H9 (cell line): ENCODE measurements around the gene CD28. TPM values are rescaled to one million over a fixed set of nuclear protein-coding genes. Genes with fewer than 3 reads are reported as not detected.
A peak's percentile ranks its signal among the peaks of the same experiment; 100 is the strongest.

Experiments
- DNase-seq: peaks from one replicate; pipeline ENCODE4 v3.0.0-alpha.2; 2017
- H2AFZ ChIP-seq: one replicate; pipeline ENCODE4 v1.6.1; 2013; ENCODE audit warnings: mild to moderate bottlenecking, low read length, control low read depth, moderate library complexity
- H2AK5ac ChIP-seq: 2 replicates; pipeline ENCODE4 v1.6.1; 2013; ENCODE audit warnings: low read length, control low read depth, mixed read lengths; ENCODE audit not compliant: insufficient read length
- H2BK120ac ChIP-seq: one replicate; pipeline ENCODE4 v1.6.1; 2013; ENCODE audit warnings: low read depth, mild to moderate bottlenecking, low read length, control low read depth, inconsistent platforms; ENCODE audit not compliant: poor library complexity, severe bottlenecking
- H2BK12ac ChIP-seq: 2 replicates; pipeline ENCODE4 v1.6.1; 2013; ENCODE audit warnings: low read length, control low read depth, mixed read lengths, low read depth; ENCODE audit not compliant: insufficient read length
- H2BK15ac ChIP-seq: 2 replicates; pipeline ENCODE4 v1.6.1; 2013; ENCODE audit warnings: low read depth, low read length, control low read depth
- H2BK20ac ChIP-seq: one replicate; pipeline ENCODE4 v1.6.1; 2013; ENCODE audit warnings: low read depth, mild to moderate bottlenecking, low read length, control low read depth, inconsistent platforms; ENCODE audit not compliant: poor library complexity, severe bottlenecking
- H2BK5ac ChIP-seq: 2 replicates; pipeline ENCODE4 v1.6.1; 2013; ENCODE audit warnings: low read length, control low read depth, mixed read lengths; ENCODE audit not compliant: insufficient read length
- H3K14ac ChIP-seq: 2 replicates; pipeline ENCODE4 v1.6.1; 2013; ENCODE audit warnings: low read length, control low read depth; ENCODE audit not compliant: insufficient read depth
- H3K18ac ChIP-seq: 2 replicates; pipeline ENCODE4 v1.6.1; 2013; ENCODE audit warnings: low read depth, mild to moderate bottlenecking, mixed read lengths, low read length, control low read depth; ENCODE audit not compliant: insufficient read length
- H3K23ac ChIP-seq: 2 replicates; pipeline ENCODE4 v1.6.1; 2013; ENCODE audit warnings: low read length, control low read depth, mixed read lengths, low read depth; ENCODE audit not compliant: insufficient read length
- H3K23me2 ChIP-seq: 2 replicates; pipeline ENCODE4 v1.6.1; 2013; ENCODE audit warnings: low read depth, mild to moderate bottlenecking, mixed read lengths, low read length, control low read depth; ENCODE audit not compliant: insufficient read length, poor library complexity, severe bottlenecking
- H3K27ac ChIP-seq: 2 replicates; pipeline ENCODE4 v1.5.1; 2013; ENCODE audit warnings: low read length, control low read depth, mixed read lengths, low read depth; ENCODE audit not compliant: insufficient read length
- H3K27me3 ChIP-seq: 2 replicates; pipeline ENCODE4 v1.6.1; 2013; ENCODE audit warnings: low read length, control low read depth, inconsistent platforms; ENCODE audit not compliant: insufficient read depth
- H3K4ac ChIP-seq: 2 replicates; pipeline ENCODE4 v1.6.1; 2013; ENCODE audit warnings: low read depth, mild to moderate bottlenecking, control low read depth, inconsistent platforms, low read length, moderate library complexity
- H3K4me1 ChIP-seq: 2 replicates; pipeline ENCODE4 v1.6.1; 2013; ENCODE audit warnings: low read length, control low read depth, inconsistent platforms; ENCODE audit not compliant: insufficient read depth
- H3K4me2 ChIP-seq: 2 replicates; pipeline ENCODE4 v1.6.1; 2013; ENCODE audit warnings: low read length, control low read depth, mixed read lengths; ENCODE audit not compliant: insufficient read length, insufficient read depth
- H3K56ac ChIP-seq: 2 replicates; pipeline ENCODE4 v1.6.1; 2013; ENCODE audit warnings: low read depth, mild to moderate bottlenecking, mixed read lengths, low read length, control low read depth; ENCODE audit not compliant: insufficient read length
- H3K79me1 ChIP-seq: 2 replicates; pipeline ENCODE4 v1.6.1; 2013; ENCODE audit warnings: low read depth, mild to moderate bottlenecking, moderate library complexity, low read length, control low read depth, inconsistent platforms; ENCODE audit not compliant: insufficient read depth, poor library complexity, severe bottlenecking
- H3K79me2 ChIP-seq: 2 replicates; pipeline ENCODE4 v1.6.1; 2013; ENCODE audit warnings: low read length, control low read depth, inconsistent platforms; ENCODE audit not compliant: insufficient read depth
- H3K9ac ChIP-seq: 2 replicates; pipeline ENCODE4 v1.6.1; 2013; ENCODE audit warnings: low read length, control low read depth, mixed read lengths; ENCODE audit not compliant: insufficient read length; ENCODE audit errors: extremely low read depth
- H3K9me3 ChIP-seq: one replicate; pipeline ENCODE4 v1.6.1; 2013; ENCODE audit warnings: low read depth, low read length, inconsistent platforms; ENCODE audit not compliant: control insufficient read depth
- H3T11ph ChIP-seq: one replicate; pipeline ENCODE4 v1.6.1; 2013; ENCODE audit warnings: mild to moderate bottlenecking, low read length, control low read depth, inconsistent platforms
- H4K20me1 ChIP-seq: one replicate; pipeline ENCODE4 v1.6.1; 2013; ENCODE audit not compliant: control insufficient read depth, insufficient read length, insufficient read depth
- H4K5ac ChIP-seq: 2 replicates; pipeline ENCODE4 v1.6.1; 2013; ENCODE audit warnings: low read depth, mild to moderate bottlenecking, mixed read lengths, low read length, control low read depth; ENCODE audit not compliant: insufficient read length
- H4K8ac ChIP-seq: replicated peaks from 2 replicates; pipeline ENCODE4 v1.6.1; 2013; ENCODE audit warnings: low read length, control low read depth, mixed read lengths, low read depth; ENCODE audit not compliant: insufficient read length
- H4K91ac ChIP-seq: 2 replicates; pipeline ENCODE4 v1.6.1; 2013; ENCODE audit warnings: low read depth, mild to moderate bottlenecking, moderate library complexity, mixed read lengths, low read length, control low read depth; ENCODE audit not compliant: insufficient read length
- H3K27ac Mint-ChIP-seq, 3 experiments: 2 replicates in 2 of 3; 3 replicates in 1 of 3; pipeline ENCODE4 v1.8.0; 2020 to 2021; ENCODE audit warnings: mixed read lengths in 3 of 3, mild to moderate bottlenecking in 1 of 3, moderate library complexity in 1 of 3
- H3K27me3 Mint-ChIP-seq: 2 replicates; pipeline ENCODE4 v1.8.0; 2021; ENCODE audit warnings: low read depth, mild to moderate bottlenecking, moderate library complexity, mixed read lengths
- H3K36me3 Mint-ChIP-seq, 3 experiments: 2 replicates in 2 of 3; 3 replicates in 1 of 3; pipeline ENCODE4 v1.8.0; 2020 to 2021; ENCODE audit warnings: low read depth in 3 of 3, mixed read lengths in 3 of 3; ENCODE audit not compliant: insufficient read depth in 1 of 3
- H3K4me1 Mint-ChIP-seq, 2 experiments: 2 replicates each; pipeline ENCODE4 v1.8.0; 2020; ENCODE audit warnings: mixed read lengths in 2 of 2
- H3K4me3 Mint-ChIP-seq, 2 experiments: 2 replicates in 1 of 2; 3 replicates in 1 of 2; pipeline ENCODE4 v1.8.0; 2020 to 2021; ENCODE audit warnings: mild to moderate bottlenecking in 2 of 2, mixed read lengths in 2 of 2, moderate library complexity in 1 of 2
- H3K9me3 Mint-ChIP-seq, 2 experiments: 2 replicates in 1 of 2; 3 replicates in 1 of 2; pipeline ENCODE4 v1.8.0; 2020; ENCODE audit warnings: mild to moderate bottlenecking in 2 of 2, mixed read lengths in 2 of 2, moderate library complexity in 1 of 2
- CTCF ChIP-seq: fragments of 200-600 bp; sonication (generic); conservative IDR thresholded peaks from 3 replicates; pipeline ENCODE4 v1.8.0; 2021; ENCODE audit warnings: antibody characterized with exemption, mild to moderate bottlenecking
- total RNA-seq: library from RNA; stranded (reverse); gene quantifications from 2 replicates; pipeline ENCODE4 v1.2.1, GENCODE V29; 2021

CD28 gene
- total RNA-seq, 1 experiment from 2014 or later: not detected

- H4K20me1 ChIP-seq: no peaks in the 10 kb centered on the region
- H2BK20ac ChIP-seq: no peak overlapping the region
- H3K23me2 ChIP-seq: no peaks in the 10 kb centered on the region
- no peak overlapping the region for H3K4me2 ChIP-seq
- H2BK15ac ChIP-seq: no peak overlapping the region
- no peaks in the 10 kb centered on the region for H3K79me2 ChIP-seq
- no peak overlapping the region for H2BK120ac ChIP-seq
- Mint-ChIP-seq H3K4me1 (peaks cover 29 to 31% of the 10 kb centered on the region in 2 experiments), H3K36me3 (no peaks in the 10 kb centered on the region), H3K9me3 (no peaks in the 10 kb centered on the region; a peak in 1 of 5 replicates), H3K27me3 (no peaks in the 10 kb centered on the region), H3K27ac (0 out of 7 replicates have a peak overlapping the region, but pooled peaks of 1 of the 3 experiments have one; percentile 7), H3K4me3 (no peak overlapping the region)
- no peak overlapping the region for H3K4ac ChIP-seq
- H2BK12ac ChIP-seq: no peak overlapping the region
- H3K23ac ChIP-seq: no peak overlapping the region
- no peak overlapping the region for H4K8ac ChIP-seq
- no peak overlapping the region for H3K27ac ChIP-seq
- no peak for DNase-seq
- no peak overlapping the region for H2BK5ac ChIP-seq
- H4K5ac ChIP-seq: no peak overlapping the region
- no peaks in the 10 kb centered on the region for H3K79me1 ChIP-seq
- H3K18ac ChIP-seq: no peak overlapping the region
- no peaks in the 10 kb centered on the region for H3K27me3 ChIP-seq
- TF ChIP-seq CTCF: no peak
- H2AK5ac ChIP-seq: no peak overlapping the region
- H3K56ac ChIP-seq: no peak overlapping the region
- H3K9me3 ChIP-seq: no peaks in the 10 kb centered on the region
- H3K9ac ChIP-seq: no peak overlapping the region
- H3K14ac ChIP-seq: no peak overlapping the region
- no peak overlapping the region for H3T11ph ChIP-seq
- no peak overlapping the region for H4K91ac ChIP-seq
- no peak overlapping the region for H2AFZ ChIP-seq
- H3K4me1 ChIP-seq: no peaks in the 10 kb centered on the region; the same call in 1 of the 2 replicates
Observed at GRCh38 chr2:203662951-203663350, 43.5 kb upstream of the CD28 start.
